Activated T-helper 2 cell treated with anti-CD3 and anti-CD28 coated beads, Interferon-gamma antibody, Interleukin-2, Interleukin-4, amounts not matched to agents 10 μg/mL and 5 μg/mL and 100 μg/mL, durations not matched to agents 14 hours and 24 hours and 36 hours (primary cell): ENCODE measurements around the gene CDC34. TPM values are rescaled to one million over a fixed set of nuclear protein-coding genes. Genes with fewer than 3 reads are reported as not detected.

Experiments
- DNase-seq: peaks from one replicate; pipeline ENCODE4 v3.0.0; 2021; ENCODE audit warnings: low spot score
- H3K27ac Mint-ChIP-seq: one replicate; pipeline ENCODE4 v1.8.0; 2021; ENCODE audit warnings: mixed read lengths
- H3K27me3 Mint-ChIP-seq: one replicate; pipeline ENCODE4 v1.8.0; 2021; ENCODE audit warnings: low read depth, mixed read lengths
- H3K36me3 Mint-ChIP-seq: one replicate; pipeline ENCODE4 v1.8.0; 2021; ENCODE audit warnings: low read depth, mixed read lengths
- H3K4me1 Mint-ChIP-seq: one replicate; pipeline ENCODE4 v1.8.0; 2021; ENCODE audit warnings: low read depth, mixed read lengths
- H3K4me3 Mint-ChIP-seq: one replicate; pipeline ENCODE4 v1.8.0; 2021; ENCODE audit warnings: low read depth, mild to moderate bottlenecking, moderate library complexity, mixed read lengths
- H3K9me3 Mint-ChIP-seq: one replicate; pipeline ENCODE4 v1.8.0; 2021; ENCODE audit warnings: mixed read lengths
- intact Hi-C: fragments of 100-400 bp; cut with micrococcal nuclease; formaldehyde crosslinking; loops from one replicate; pipeline ENCODE4 v1.15.1; 2023
- total RNA-seq: library from RNA; stranded (reverse); gene quantifications from 2 replicates; pipeline ENCODE4 v1.2.3, GENCODE V29; 2022

Gene CDC34
- total RNA-seq, 1 donor from 2014 or later = 53.7 TPM

DNA sequence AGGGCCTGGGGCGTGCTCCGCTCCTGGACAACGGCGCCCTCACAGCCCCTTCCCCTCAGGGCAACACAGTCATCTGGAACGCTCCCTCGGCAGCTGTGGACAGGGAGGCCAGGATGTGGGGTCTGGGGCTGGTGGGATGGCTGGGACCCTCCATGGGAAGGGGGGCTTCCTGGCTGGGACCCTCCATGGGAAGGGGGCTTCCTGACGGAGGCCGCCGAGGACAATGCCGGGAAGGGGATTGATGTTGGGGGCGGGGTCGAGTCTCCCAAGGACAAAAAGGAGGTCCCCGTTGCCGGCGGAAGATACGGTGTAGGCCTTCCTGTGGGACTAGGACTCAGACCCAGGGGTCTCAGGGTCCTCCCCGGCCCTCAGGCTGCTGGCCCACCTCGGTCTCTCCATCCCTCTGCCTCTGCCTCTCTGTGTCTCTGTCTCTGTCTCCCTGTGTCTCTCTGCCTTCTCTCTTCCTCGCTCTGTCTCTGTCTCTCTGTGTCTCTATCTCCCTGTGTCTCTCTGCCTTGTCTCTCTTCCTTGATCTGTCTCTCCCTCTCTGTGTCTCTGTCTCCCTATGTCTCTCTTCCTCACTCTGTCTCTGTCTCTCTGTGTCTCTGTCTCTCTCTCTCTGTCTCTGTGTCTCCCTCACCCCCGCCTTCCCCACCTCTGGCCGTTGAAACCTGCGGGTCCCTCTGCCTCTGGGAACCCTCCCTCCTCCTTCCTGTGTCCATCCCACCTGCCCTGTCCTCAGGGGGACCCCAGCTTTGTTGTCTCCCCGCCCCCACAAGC, 38.0 kb upstream of the CDC34 start:
- Mint-ChIP-seq H3K9me3 (peaks cover 10% of the 10 kb centered on the region), H3K27ac (no peak overlapping the region), H3K27me3 (peaks cover 7% of the 10 kb centered on the region), H3K4me3 (no peak overlapping the region), H3K36me3 (no peaks in the 10 kb centered on the region), H3K4me1 (peaks cover 3% of the 10 kb centered on the region)
- intact Hi-C loops = no loop called here
- no peak for DNase-seq

DNA sequence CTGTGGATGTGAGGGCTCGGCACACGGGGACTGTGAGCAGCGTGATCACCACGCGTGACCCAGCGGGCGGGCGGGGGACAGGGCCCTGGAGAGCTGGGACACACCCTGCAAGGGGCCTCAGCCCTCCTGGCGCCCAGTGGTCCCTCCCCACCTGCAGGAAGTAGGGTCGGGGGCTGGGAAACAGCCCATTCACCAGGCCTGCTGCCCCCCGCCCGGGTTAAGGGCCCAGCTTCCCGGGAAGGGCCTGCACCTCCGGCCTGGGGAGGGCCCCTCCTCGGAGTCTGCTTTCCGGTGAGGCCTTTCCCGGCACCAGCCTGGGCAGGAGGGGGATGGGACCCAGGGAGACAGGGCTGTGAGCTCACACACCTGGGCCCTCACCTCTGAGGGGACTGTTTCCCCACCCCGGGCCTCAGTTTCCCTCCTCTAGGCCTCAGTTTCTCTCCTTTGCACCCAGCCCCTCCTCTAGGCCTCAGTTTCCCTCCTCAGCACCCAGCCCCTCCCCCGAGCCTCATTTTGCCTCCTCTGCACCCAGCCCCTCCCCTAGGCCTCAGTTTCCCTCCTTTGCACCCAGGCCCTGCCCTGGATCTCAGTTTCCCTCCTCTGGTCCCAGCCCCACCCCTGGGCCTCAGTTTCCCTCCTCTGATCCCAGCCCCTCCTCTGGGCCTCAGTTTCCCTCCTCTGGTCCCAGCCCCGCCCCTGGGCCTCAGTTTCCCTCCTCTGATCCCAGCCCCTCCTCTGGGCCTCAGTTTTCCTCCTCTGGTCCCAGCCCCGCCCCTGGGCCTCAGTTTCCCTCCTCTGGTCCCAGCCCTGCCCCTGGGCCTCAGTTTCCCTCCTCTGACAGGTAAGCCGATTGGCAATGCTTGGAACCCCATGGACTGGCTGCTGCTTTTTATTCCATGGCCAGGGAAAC, 37.1 kb upstream of the CDC34 start:
- no peak overlapping the region for H3K4me3 Mint-ChIP-seq
- H3K4me1 Mint-ChIP-seq = peaks cover 3% of the 10 kb centered on the region
- peaks cover 12% of the 10 kb centered on the region for H3K27me3 Mint-ChIP-seq
- H3K9me3 Mint-ChIP-seq = peaks cover 10% of the 10 kb centered on the region
- no peaks in the 10 kb centered on the region for H3K36me3 Mint-ChIP-seq
- intact Hi-C loops = no loop called here
- DNase-seq = no peak
- H3K27ac Mint-ChIP-seq = no peak overlapping the region

DNA sequence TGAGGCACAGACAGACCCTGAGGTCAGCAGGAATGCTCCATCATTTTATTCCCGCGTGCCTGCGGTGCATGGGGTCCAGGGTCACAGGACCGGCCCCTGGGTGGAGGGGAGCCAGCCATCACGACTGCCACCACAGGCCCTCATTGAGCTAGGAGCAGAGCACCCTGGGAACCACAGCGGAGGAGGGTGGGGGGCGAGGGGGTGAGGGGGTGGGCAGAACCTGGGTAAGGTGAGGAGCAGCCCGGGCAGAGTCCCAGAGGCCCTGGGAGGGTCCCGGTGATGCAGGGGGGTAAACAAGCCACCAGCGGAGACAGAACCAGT, 36.5 kb upstream of the CDC34 start:
- H3K27ac Mint-ChIP-seq = no peak overlapping the region
- peaks cover 3% of the 10 kb centered on the region for H3K4me1 Mint-ChIP-seq
- intact Hi-C loops = no loop called here
- H3K4me3 Mint-ChIP-seq = no peak overlapping the region
- peaks cover 15% of the 10 kb centered on the region for H3K27me3 Mint-ChIP-seq
- DNase-seq = no peak
- no peaks in the 10 kb centered on the region for H3K36me3 Mint-ChIP-seq
- peaks cover 10% of the 10 kb centered on the region for H3K9me3 Mint-ChIP-seq

GRCh38 chr19:495402-496111, 36.0 kb upstream of the CDC34 start:
- DNase-seq = peak; percentile 48
- Mint-ChIP-seq H3K27ac (no peak overlapping the region), H3K9me3 (peaks cover 10% of the 10 kb centered on the region), H3K36me3 (no peaks in the 10 kb centered on the region), H3K4me1 (peaks cover 3% of the 10 kb centered on the region), H3K27me3 (peaks cover 15% of the 10 kb centered on the region), H3K4me3 (no peak overlapping the region)
- intact Hi-C loops = no loop called here

DNA sequence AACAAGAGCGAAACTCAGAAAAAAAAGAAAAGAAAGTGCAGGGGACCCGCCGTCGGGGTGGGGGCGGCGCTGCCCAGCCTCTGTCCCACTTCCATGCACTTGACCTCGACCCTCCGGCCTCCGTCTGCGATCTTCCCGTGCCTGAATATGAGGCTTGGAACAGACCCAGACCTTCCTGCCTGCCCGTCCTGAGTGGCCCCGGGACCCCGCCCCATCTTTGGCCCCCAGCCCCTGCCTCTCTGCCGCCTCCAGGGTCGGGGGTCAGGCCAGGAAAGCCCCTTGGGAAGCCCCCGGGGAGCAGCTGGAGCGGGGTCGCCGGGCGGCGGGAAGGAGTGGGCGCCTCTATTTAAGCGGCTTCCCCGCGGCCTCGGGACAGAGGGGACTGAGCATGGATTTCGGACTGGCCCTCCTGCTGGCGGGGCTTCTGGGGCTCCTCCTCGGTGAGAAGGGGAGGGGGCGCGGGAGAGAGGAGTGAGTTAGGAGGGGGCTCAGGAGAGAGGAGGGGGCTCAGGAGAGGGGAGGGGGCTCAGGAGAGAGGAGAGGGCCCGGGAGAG, 35.4 kb upstream of the CDC34 start, which contains the start of gene MADCAM1:
Gene MADCAM1 (plus strand): TSS at position 375 of the 554 bp plus-strand sequence. CDS start 14 bp downstream, at position 389.
- H3K4me3 Mint-ChIP-seq = no peak within 1 kb of the TSS
- no peak within 1 kb of the TSS for H3K27ac Mint-ChIP-seq
- H3K9me3 Mint-ChIP-seq = peaks cover 10% of the 10 kb centered on the region
- DNase-seq = no peak
- H3K4me1 Mint-ChIP-seq = peaks cover 3% of the 10 kb centered on the region
- peaks cover 15% of the 10 kb centered on the region for H3K27me3 Mint-ChIP-seq
- intact Hi-C loops = no loop called here
- H3K36me3 Mint-ChIP-seq = no peaks in the 10 kb centered on the region

DNA sequence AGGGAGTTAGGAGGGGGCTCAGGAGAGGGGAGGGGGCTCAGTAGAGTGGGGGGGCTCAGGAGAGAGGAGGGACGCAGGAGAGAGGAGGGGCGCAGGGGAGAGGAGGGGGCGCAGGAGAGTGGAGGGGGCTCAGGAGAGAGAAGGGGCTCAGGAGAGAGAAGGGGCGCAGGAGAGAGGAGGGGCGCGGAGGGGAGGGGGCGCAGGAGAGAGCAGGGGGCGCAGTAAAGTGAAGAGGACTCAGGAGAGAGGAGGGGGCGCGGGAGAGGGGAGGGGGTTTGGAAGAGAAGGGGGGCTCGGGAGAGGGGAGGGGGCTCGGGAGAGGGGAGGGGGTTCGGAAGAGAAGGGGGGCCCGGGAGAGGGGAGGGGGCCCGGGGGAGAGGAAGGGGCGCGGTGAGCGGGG, 34.6 kb upstream of the CDC34 start:
- peaks cover 3% of the 10 kb centered on the region for H3K4me1 Mint-ChIP-seq
- no peaks in the 10 kb centered on the region for H3K36me3 Mint-ChIP-seq
- H3K27me3 Mint-ChIP-seq = peaks cover 15% of the 10 kb centered on the region
- DNase-seq = no peak
- peaks cover 10% of the 10 kb centered on the region for H3K9me3 Mint-ChIP-seq
- intact Hi-C loops = no loop called here
- H3K27ac Mint-ChIP-seq = no peak overlapping the region
- no peak overlapping the region for H3K4me3 Mint-ChIP-seq

DNA sequence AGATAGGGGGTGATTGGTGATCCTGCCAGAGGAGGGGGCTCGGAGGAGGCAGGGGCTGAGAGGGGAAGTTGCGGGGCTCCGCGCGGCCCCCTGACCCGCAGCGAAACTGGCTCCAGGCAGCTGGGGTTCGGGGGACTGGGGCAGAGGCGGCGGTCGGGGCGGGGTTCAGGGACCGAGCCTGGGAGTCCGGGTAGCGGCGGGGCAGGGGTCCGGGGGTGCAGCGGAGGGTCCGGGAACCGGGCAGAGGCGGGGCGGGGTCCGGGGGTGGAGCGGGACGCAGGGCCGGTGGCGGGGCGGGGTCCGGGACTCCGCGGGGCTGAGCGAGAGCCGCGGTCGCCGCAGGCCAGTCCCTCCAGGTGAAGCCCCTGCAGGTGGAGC, 34.1 kb upstream of the CDC34 start:
- peaks cover 4% of the 10 kb centered on the region for H3K4me1 Mint-ChIP-seq

DNA sequence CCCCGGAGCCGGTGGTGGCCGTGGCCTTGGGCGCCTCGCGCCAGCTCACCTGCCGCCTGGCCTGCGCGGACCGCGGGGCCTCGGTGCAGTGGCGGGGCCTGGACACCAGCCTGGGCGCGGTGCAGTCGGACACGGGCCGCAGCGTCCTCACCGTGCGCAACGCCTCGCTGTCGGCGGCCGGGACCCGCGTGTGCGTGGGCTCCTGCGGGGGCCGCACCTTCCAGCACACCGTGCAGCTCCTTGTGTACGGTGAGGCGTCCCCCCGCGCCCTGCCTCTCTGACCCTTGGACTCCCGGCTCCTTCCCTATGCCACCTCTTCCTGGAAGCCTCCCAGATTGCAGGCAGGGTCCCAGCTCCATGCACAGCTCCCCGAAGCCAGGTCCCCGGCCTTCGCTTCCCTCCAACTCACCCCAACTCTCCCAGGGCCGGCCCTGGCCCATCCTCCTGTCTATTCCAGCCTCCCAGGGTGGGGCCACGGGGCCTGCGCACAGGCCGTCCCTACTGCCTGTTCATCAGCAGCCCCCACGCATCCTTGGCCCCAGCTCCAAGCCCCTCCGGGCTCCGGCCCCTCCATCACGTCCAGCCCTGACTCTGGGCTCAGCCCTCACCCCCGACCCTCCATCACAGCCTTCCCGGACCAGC, 33.6 kb upstream of the CDC34 start:
- DNase-seq = no peak
- peaks cover 15% of the 10 kb centered on the region for H3K27me3 Mint-ChIP-seq
- no peak overlapping the region for H3K27ac Mint-ChIP-seq
- intact Hi-C loops = no loop called here
- H3K9me3 Mint-ChIP-seq = peaks cover 7% of the 10 kb centered on the region
- no peak overlapping the region for H3K4me3 Mint-ChIP-seq
- H3K4me1 Mint-ChIP-seq = peaks cover 7% of the 10 kb centered on the region
- no peaks in the 10 kb centered on the region for H3K36me3 Mint-ChIP-seq

More for the DNA sequence above, 34.1 kb upstream of the CDC34 start:
- no peak for DNase-seq
- Mint-ChIP-seq H3K27ac (no peak overlapping the region), H3K27me3 (peaks cover 15% of the 10 kb centered on the region), H3K4me3 (no peak overlapping the region), H3K36me3 (no peaks in the 10 kb centered on the region), H3K9me3 (peaks cover 10% of the 10 kb centered on the region)
- intact Hi-C loops = no loop called here

DNA sequence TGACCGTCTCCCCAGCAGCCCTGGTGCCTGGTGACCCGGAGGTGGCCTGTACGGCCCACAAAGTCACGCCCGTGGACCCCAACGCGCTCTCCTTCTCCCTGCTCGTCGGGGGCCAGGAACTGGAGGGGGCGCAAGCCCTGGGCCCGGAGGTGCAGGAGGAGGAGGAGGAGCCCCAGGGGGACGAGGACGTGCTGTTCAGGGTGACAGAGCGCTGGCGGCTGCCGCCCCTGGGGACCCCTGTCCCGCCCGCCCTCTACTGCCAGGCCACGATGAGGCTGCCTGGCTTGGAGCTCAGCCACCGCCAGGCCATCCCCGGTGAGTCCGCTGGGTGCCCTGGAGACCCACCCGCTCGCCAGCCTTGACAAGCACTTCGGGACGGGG, 33.1 kb upstream of the CDC34 start:
- Mint-ChIP-seq H3K4me1 (peaks cover 7% of the 10 kb centered on the region), H3K9me3 (peaks cover 4% of the 10 kb centered on the region), H3K27me3 (peaks cover 15% of the 10 kb centered on the region), H3K36me3 (no peaks in the 10 kb centered on the region), H3K27ac (no peak overlapping the region), H3K4me3 (no peak overlapping the region)
- intact Hi-C loops = no loop called here
- no peak for DNase-seq

- no peaks in the 10 kb centered on the region for H3K9me3 Mint-ChIP-seq
- DNase-seq = no peak
- H3K36me3 Mint-ChIP-seq = no peaks in the 10 kb centered on the region
- peaks cover 15% of the 10 kb centered on the region for H3K27me3 Mint-ChIP-seq
- intact Hi-C loops = no loop called here
- no peak overlapping the region for H3K4me3 Mint-ChIP-seq
- peaks cover 3% of the 10 kb centered on the region for H3K4me1 Mint-ChIP-seq
- no peak overlapping the region for H3K27ac Mint-ChIP-seq
Observed at GRCh38 chr19:498977-499623, 32.5 kb upstream of the CDC34 start.

- no peak overlapping the region for H3K4me3 Mint-ChIP-seq
- H3K9me3 Mint-ChIP-seq = no peaks in the 10 kb centered on the region
- DNase-seq = no peak
- no peaks in the 10 kb centered on the region for H3K36me3 Mint-ChIP-seq
- H3K27ac Mint-ChIP-seq = no peak overlapping the region
- peaks cover 13% of the 10 kb centered on the region for H3K27me3 Mint-ChIP-seq
- intact Hi-C loops = loop anchor here (10.0 kb wide), 1 partner anchor 237 kb away; no protein-coding TSS in a partner anchor
- H3K4me1 Mint-ChIP-seq = peaks cover 8% of the 10 kb centered on the region
Observed at GRCh38 chr19:501646-502045, 29.9 kb upstream of the CDC34 start.

GRCh38 chr19:504616-505015, 26.9 kb upstream of the CDC34 start:
- no peak overlapping the region for H3K4me3 Mint-ChIP-seq
- intact Hi-C loops = loop anchor here (10.0 kb wide), 1 partner anchor 240 kb away; no protein-coding TSS in a partner anchor

More at GRCh38 chr19:504616-505015, 26.9 kb upstream of the CDC34 start:
- no peak for DNase-seq
- Mint-ChIP-seq H3K9me3 (no peaks in the 10 kb centered on the region), H3K4me1 (peaks cover 21% of the 10 kb centered on the region), H3K36me3 (peaks cover 7% of the 10 kb centered on the region), H3K27ac (no peak overlapping the region), H3K27me3 (peaks cover under 1% of the 10 kb centered on the region)
